ENCODE measurements around the gene CA10. TPM values are rescaled to one million over a fixed set of nuclear protein-coding genes. Genes with fewer than 3 reads are reported as not detected.

The CA10 gene
- total RNA-seq, 4 donors from 2014 or later, result 0.96 to 4.1 (median 1.1) TPM; not detected in 1

- no peaks in the 10 kb centered on the region for H3K4me1 ChIP-seq
- no peaks in the 10 kb centered on the region for H3K36me3 ChIP-seq
- H3K27me3 ChIP-seq, result no peaks in the 10 kb centered on the region
- no peak overlapping the region for H3K4me3 ChIP-seq
- TF ChIP-seq POLR2A (IDR thresholded peaks at IDR 0.05) (no peak), CTCF (IDR thresholded peaks at IDR 0.05) (no peak), EP300 (IDR thresholded peaks at IDR 0.05; ENCODE audit: low read depth) (no peak), POLR2AphosphoS5 (IDR thresholded peaks at IDR 0.05) (no peak)
- no peak for DNase-seq
- H3K27ac ChIP-seq, result no peak overlapping the region
- intact Hi-C loops (cut with DNase I; ENCODE audit: low total_unique reads), result no loop called here
- no peaks in the 10 kb centered on the region for H3K9me3 ChIP-seq
- in situ Hi-C loops (cut with MboI; ENCODE audit: low pct_ligation_motif_present in 1 of 4, low pct_unique_long_range_greater_than_20kb in 1 of 4, low sequenced_read_pairs in 3 of 4), result no loop called here
These were observed 501.3 kb downstream of the CA10 start for GRCh38 chr17:51657224-51657623.

GRCh38 chr17:51653878-51654277, 504.6 kb downstream of the CA10 start:
- intact Hi-C loops (cut with DNase I; ENCODE audit: low total_unique reads), result no loop called here

GRCh38 chr17:51652529-51652928, 506.0 kb downstream of the CA10 start:
- TF ChIP-seq POLR2A (IDR thresholded peaks at IDR 0.05) (no peak), EP300 (IDR thresholded peaks at IDR 0.05; ENCODE audit: low read depth) (no peak), POLR2AphosphoS5 (IDR thresholded peaks at IDR 0.05) (no peak), CTCF (IDR thresholded peaks at IDR 0.05) (no peak)
- no peaks in the 10 kb centered on the region for H3K36me3 ChIP-seq
- no peak overlapping the region for H3K27ac ChIP-seq
- H3K27me3 ChIP-seq, result no peaks in the 10 kb centered on the region
- in situ Hi-C loops (cut with MboI; ENCODE audit: low pct_ligation_motif_present in 1 of 4, low pct_unique_long_range_greater_than_20kb in 1 of 4, low sequenced_read_pairs in 3 of 4) (no loop called here), intact Hi-C loops (cut with DNase I; ENCODE audit: low total_unique reads) (no loop called here)
- no peaks in the 10 kb centered on the region for H3K9me3 ChIP-seq
- 63 to 67% methylated on average over 1 to 3 of the region's 3 CpGs for WGBS, 2 donors (ENCODE audit: low coverage in 1 of 2)
- no peak overlapping the region for H3K4me3 ChIP-seq
- no peaks in the 10 kb centered on the region for H3K4me1 ChIP-seq
- DNase-seq, result no peak

More at GRCh38 chr17:51653878-51654277, 504.6 kb downstream of the CA10 start:
- no peaks in the 10 kb centered on the region for H3K36me3 ChIP-seq
- WGBS, 2 donors (ENCODE audit: low coverage in 1 of 2), result 35 to 50% methylated on average over 2 to 5 of the region's 5 CpGs
- no peaks in the 10 kb centered on the region for H3K9me3 ChIP-seq
- no peaks in the 10 kb centered on the region for H3K27me3 ChIP-seq
- DNase-seq, result no peak
- no peak overlapping the region for H3K27ac ChIP-seq
- in situ Hi-C loops (cut with MboI; ENCODE audit: low pct_ligation_motif_present in 1 of 4, low pct_unique_long_range_greater_than_20kb in 1 of 4, low sequenced_read_pairs in 3 of 4), result no loop called here
- no peaks in the 10 kb centered on the region for H3K4me1 ChIP-seq
- no peak overlapping the region for H3K4me3 ChIP-seq
- TF ChIP-seq POLR2A (IDR thresholded peaks at IDR 0.05), result no peak
- TF ChIP-seq POLR2AphosphoS5 (IDR thresholded peaks at IDR 0.05), result no peak
- no peak for TF ChIP-seq CTCF (IDR thresholded peaks at IDR 0.05)
- no peak for TF ChIP-seq EP300 (IDR thresholded peaks at IDR 0.05; ENCODE audit: low read depth)

GRCh38 chr17:51651513-51652298, 506.8 kb downstream of the CA10 start:
- intact Hi-C loops (cut with DNase I; ENCODE audit: low total_unique reads) (no loop called here), in situ Hi-C loops (cut with MboI; ENCODE audit: low pct_ligation_motif_present in 1 of 4, low pct_unique_long_range_greater_than_20kb in 1 of 4, low sequenced_read_pairs in 3 of 4) (no loop called here)
- Histone ChIP-seq H3K36me3 (no peaks in the 10 kb centered on the region), H3K4me3 (no peak overlapping the region), H3K9me3 (no peaks in the 10 kb centered on the region), H3K27me3 (no peaks in the 10 kb centered on the region), H3K27ac (no peak overlapping the region), H3K4me1 (no peaks in the 10 kb centered on the region)
- TF ChIP-seq POLR2AphosphoS5 (IDR thresholded peaks at IDR 0.05) (no peak), POLR2A (IDR thresholded peaks at IDR 0.05) (no peak)
- no peak for DNase-seq
- WGBS, 2 donors (ENCODE audit: low coverage in 1 of 2), result 64 to 76% methylated on average over 3 to 6 of the region's 6 CpGs

Data from transverse colon (tissue), 4 donors.